GM18508 (cell line): Measurements from ENCODE around the gene PHKG2.

ENCODE experiments used
- ATAC-seq: cut with Tn5 transposase; IDR thresholded peaks from one replicate; pipeline ENCODE4 v1.9.1; 2021; ENCODE audit warnings: moderate number of reproducible peaks; ENCODE audit not compliant: insufficient read depth, unreplicated experiment

PHKG2 gene

DNA sequence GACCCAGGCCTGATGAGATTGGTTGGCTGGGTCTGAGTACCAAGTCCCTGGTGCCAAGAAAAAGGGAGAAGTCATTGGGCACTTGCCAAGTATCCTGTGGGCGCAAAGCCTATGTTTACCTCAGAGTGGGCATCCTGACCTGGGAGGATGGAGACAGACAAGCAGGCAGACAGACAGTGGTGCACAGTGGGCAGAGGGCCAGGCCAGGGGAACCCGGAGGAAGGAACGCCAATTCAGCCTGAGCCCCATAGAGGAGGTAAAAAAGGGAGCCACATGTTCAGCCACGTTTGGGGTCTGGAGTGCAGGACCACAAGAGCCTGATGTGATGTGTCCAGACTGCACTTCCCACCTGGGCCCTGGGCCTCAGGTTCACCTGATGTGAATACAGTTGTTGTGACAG lies 5.4 kb downstream of the PHKG2 start:
- no peak for ATAC-seq

DNA sequence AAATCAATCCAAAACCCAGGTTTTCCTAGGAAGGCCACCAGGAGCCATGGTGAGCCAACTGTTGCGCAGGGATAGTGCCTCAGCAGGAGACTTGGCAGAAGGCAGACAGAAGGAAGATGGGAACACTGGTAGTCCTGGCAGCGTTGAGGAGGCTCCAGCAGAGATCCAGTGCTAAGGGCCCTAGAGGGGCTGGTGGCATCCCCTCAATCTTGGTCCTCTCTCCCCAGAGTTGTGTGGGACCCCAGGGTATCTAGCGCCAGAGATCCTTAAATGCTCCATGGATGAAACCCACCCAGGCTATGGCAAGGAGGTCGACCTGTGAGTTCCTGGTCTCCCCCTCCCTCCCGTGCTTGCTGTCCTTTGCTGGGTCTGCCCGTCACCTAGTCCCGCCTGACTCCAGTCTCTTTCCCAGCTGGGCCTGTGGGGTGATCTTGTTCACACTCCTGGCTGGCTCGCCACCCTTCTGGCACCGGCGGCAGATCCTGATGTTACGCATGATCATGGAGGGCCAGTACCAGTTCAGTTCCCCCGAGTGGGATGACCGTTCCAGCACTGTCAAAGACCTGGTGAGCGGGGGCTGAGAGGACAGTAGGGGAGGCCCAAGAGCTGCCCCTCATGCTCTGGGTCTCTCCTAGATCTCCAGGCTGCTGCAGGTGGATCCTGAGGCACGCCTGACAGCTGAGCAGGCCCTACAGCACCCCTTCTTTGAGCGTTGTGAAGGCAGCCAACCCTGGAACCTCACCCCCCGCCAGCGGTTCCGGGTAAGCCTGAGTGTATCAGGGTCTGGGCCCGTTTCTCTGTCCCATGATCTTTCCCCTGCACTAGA lies 7.9 kb downstream of the PHKG2 start:
- no peak for ATAC-seq

DNA sequence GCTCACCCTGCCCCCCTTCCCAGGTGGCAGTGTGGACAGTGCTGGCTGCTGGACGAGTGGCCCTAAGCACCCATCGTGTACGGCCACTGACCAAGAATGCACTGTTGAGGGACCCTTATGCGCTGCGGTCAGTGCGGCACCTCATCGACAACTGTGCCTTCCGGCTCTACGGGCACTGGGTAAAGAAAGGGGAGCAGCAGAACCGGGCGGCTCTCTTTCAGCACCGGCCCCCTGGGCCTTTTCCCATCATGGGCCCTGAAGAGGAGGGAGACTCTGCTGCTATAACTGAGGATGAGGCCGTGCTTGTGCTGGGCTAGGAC lies 8.5 kb downstream of the PHKG2 start:
- no peak for ATAC-seq

DNA sequence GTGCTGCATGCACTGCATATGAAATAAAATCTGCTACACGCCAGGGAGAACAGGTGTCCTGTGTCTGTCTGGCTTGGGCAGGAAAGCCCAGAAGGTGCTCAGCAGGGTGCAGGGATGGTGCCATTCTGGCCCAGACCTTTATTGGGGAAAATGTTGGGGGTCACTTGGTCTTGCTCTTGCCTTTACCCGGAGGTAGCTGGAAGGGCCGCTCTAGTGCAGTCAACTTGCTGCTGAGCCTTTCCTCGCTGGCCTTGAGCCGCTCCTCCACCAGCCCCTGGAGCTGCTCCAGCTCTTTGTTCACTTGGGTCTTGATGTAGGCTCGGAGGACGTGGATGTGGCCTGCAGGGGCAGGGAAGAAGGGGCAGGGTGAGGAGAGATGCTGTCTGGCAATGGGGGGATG lies 9.1 kb downstream of the PHKG2 start:
- no peak for ATAC-seq

DNA sequence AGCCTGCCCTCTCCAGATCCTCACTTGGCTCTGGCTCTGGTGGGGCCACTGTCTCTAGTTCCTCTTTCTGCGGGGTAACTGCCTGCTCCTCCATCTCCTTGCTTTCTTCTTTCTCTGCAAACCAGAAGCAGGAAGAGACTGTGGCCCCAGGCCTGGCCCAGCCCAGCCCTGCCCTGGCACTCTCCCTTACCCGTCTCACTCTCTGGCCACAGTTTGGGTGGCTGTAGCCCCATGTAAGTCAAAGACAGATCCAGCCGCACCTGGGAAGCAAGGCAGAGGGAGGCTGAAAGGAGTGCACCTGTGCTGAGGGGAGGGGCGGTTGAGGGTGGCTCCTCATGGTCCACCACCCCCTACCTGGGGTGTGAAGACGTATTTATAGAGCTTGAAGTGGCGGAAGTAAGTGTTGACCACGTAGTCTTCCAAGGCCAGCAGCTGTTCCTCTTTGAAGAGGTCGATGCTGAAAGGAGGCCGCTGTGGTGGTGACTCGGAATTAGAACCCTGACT lies 10.8 kb downstream of the PHKG2 start:
- no peak for ATAC-seq

DNA sequence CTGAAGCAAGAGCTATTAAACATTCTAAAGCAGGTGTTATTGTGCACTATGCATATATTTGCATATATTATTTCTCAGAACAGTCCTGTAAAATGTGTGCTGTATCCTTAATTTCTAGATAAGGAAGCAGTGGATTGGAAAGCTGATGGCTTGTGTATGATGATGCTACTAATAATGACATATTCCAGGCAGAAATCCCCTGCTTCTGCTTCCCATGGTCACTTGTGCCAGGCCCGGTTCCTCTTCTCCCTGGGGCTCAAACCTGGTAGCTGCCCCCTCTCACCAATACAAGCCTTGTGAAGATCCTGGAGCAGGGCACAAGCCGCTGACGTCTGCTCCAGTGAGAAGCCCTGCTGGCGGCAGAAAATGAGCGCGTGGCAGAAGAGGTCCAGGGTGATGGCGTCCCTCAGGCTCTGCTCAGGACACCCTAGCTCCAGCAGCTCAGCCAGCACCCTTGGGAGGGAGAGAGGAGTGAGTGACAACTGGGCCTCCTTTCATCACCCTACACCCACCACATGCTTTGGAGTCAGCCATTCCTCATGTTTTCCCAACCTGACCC lies 11.9 kb downstream of the PHKG2 start:
- no peak for ATAC-seq

DNA sequence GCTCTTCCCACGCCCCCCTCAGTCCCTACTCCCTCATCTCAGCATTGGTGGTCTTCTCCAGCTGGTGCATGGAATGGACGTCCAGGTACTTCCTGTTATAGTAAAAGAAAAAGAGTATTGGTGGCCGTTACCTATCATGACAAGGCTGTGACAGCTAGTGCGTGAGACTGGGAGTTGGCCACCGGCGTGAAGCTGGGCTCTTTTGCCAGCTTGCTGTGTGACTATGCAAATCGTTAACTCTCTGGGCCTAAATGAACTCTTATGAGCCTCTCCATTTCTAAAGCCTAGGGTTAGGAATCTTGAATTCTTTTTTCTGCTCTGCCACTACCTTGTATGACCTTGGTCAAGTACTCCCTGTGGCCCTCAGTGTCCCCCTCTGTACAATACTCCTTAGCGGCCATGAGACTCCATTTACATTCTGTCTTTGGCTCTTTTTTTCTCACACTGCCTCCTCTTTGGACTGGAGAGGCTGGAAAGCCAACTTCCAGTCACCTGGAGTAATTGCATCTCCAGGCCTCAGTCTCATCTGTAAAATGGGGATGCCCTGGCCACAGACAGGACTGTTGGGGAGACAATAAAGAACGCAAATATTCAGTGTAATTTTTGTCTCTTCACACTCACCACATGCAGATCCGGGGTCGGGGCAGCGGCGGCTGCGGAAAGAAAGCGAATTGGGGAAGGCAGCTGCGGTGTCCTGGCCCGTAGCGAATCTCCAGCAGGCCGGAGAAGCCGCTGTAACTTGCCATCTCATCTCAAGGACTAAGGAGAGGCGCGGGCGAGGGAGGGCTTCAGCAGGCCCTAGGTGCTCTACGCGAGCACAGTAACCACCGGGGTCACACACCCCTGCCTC lies 12.6 kb downstream of the PHKG2 start:
- ATAC-seq: no peak

DNA sequence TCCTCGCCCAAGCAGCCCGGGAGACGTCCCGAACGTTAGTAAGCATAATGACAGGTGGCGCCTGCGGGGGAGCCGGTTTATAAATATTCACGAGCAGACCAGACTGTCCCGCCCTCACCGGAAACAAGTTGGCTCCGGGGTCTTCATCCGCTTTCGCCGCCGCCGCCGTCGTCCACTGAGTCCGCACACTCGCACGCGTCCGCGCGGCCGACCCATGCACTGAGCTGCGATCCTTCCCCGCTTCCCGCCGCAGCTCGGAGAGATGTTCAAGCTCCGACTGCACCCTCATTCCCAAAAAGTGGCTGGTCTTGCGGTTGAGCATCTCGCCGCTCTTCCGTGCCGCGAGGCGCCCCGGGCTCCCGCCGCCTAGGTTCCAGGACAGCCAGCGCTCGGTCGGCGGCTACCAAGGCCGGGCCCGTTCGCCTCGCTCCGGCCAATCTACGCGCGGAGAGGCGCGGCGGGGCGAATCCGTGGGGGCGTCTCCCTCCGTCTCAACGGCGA lies 13.3 kb downstream of the PHKG2 start:
- ATAC-seq: no peak

DNA sequence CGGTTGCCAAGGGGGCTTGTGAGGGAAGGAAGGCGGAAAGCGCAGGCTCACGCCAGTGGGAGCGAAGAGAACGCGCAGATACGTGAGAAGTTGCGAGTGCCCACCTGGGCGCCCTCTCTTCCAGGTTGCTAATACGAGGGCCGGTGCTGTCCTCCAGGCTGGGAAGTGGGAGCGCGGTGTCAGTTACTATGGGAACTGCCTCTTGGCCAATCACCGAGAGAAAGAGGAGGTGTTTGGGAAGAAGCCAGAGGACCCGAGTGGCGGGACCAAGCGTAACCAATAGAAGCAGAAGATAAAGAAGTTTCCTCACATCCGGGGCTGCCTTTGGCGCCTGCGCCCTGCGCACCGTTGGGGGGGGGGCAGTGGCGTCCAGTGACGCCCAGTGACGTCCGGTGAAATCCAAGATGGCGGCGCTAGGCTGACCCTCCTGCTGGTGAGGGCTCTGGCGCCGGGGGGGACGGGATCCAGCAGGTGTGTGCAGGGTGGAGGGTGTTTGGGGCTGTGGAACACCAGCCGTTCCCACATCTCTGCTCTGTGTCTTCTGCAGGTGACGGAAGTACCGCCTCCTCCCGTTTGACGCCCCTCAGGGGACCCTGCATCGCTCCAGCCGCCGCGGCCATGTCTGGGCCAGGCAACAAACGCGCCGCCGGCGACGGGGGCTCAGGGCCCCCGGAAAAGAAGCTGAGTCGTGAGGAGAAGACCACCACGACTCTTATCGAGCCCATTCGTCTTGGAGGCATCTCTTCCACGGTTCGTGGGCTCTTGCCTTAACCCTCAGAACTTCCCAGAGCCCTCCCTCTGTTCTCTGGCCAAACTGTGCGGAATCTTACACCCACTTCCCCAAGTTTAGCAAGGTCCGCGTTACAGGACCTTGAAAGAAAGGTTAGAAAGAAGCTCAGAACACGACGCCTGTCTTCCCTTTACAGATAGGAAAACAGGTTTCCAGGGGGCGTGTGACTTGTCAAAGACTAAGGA lies 14.0 kb downstream of the PHKG2 start, which contains the start of the genes CFAP119 and RNF40:
CFAP119 (minus strand) TSS at position 135 of the 975 bp plus-strand sequence. CDS start 314 bp downstream, outside the sequence.
RNF40 (plus strand) TSS at position 395 of the 975 bp plus-strand sequence; CDS start at position 619, 224 bp downstream.
- peak; percentile 72 for ATAC-seq

DNA sequence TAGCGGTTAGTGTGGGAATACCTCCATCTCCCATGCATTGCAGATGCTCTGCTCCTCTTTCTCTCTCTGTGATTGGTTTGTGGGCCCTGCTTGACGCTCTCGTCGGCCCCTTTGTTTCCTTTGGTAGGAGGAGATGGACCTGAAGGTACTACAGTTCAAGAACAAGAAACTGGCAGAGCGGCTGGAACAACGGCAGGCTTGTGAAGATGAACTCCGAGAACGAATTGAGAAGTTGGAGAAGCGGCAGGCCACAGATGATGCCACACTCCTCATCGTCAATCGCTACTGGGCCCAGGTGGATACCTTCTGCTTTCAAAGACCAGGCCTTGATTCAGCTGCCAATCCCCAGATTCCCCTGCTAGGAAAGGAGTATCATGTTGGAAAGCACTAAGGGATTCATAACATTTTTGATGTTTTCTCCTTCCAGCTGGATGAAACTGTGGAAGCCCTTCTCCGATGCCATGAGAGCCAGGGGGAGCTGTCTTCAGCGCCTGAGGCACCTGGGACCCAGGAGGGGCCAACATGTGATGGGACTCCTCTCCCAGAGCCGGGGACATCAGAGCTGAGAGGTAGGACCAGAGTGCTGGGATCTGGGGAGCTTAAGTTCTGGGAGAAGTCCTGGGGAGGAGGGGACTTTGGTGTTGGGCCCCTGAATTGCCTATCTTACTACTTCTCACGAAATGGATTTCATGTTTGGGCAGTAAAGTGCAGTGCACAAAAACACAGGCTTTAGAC lies 14.9 kb downstream of the PHKG2 start:
- no peak for ATAC-seq

DNA sequence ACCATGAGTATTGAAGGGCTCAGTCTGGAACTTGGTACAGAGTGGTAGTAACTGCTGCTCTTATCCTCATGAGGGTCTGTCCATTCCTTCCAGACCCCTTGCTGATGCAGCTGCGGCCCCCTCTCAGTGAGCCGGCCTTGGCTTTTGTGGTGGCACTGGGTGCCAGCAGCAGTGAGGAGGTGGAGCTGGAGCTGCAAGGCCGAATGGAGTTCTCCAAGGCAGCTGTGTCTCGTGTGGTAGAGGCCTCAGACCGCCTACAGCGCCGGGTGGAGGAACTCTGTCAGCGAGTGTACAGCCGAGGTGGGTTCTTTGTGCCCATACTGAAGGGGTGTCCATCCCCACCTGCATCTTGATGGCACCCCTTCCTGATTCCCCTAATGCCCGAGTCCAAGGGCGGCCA lies 15.9 kb downstream of the PHKG2 start:
- ATAC-seq: no peak

DNA sequence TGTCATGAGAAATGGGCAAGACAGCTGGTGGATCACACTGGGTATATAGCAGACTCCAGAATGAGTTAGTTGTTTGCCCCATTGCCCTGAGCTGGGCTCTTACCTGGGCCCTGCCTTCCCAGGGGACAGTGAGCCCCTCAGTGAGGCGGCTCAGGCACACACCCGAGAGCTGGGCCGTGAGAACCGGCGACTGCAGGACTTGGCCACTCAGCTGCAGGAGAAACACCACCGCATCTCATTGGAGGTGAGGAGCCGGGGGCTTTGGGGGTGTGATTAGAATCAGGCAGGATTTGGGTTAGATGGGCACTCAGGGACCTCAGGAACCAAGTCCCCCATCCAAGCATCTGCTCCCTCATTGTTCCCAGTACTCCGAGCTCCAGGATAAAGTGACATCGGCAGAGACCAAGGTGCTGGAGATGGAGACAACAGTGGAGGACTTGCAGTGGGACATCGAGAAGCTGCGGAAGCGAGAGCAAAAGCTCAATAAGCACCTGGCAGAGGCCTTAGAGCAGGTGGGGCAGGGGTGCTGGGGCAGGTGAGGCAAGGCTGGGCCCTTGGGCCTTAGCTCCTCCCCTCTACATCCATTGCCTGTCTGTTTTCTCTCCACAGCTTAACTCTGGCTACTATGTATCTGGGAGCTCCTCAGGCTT lies 16.7 kb downstream of the PHKG2 start:
- no peak for ATAC-seq

DNA sequence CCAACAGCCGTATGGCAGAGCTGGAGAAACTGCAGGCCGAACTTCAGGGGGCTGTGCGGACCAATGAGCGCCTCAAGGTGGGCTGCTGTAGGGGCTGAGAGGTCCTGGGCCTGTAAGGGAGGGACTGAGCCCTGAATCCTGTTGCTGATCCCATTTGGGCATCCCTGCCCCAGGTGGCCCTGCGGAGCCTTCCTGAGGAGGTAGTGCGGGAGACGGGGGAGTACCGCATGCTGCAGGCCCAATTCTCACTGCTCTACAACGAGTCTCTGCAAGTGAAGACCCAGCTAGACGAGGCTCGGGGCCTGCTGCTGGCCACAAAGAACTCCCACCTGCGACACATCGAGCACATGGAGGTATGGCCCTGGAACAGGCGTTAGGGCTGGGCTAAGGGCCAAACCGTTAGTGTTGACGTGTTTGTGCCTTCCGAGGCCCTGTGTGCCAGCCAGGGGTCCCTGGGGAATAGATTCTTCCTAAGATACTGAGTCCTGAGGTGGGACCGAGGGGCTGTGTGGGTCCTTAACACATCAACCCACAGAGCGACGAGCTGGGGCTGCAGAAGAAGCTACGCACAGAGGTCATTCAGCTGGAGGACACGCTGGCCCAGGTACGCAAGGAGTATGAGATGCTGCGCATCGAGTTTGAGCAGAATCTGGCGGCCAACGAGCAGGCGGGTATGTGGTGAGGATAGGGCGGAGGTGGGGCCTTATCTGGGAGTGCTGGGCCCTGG lies 18.1 kb downstream of the PHKG2 start:
- no peak for ATAC-seq

DNA sequence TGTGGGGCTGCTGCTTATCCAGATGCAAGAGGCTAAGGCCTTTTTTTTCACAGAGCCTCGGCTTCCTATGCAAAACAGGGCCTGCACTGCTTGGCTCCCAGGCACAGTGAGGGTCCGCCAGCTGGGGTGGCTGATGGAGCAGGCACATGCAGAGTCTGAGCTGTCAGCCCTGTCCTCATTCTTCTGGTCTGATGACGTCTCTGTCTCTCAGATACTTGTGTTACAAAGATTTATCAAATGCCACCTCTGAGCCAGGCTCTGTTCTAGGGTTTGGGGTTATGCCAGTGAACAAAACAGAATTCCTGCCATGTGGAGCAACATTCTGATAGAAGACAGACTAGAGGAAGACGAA lies 18.7 kb downstream of the PHKG2 start:
- no peak for ATAC-seq

DNA sequence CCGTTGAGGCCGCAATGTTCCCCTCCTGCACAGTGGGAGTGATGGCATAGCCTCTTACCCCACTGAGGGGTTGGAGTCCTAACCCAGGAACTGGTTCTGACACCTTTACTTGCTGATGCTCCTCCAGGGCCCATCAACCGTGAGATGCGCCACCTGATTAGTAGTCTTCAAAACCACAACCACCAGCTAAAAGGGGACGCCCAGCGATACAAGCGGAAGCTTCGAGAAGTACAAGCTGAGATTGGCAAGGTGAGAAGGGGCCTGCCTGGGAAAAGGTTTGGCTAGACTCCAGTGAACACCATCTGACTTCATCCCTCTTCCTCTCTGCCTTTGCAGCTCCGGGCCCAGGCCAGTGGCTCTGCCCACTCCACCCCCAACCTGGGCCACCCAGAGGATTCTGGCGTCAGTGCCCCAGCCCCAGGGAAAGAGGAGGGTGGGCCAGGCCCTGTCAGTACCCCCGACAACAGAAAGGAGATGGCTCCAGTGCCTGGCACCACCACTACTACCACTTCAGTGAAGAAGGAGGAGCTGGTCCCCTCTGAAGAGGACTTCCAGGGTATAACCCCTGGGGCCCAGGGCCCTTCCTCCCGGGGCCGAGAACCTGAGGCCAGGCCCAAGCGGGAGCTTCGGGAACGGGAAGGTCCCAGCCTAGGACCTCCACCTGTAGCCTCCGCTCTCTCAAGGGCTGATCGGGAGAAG lies 19.7 kb downstream of the PHKG2 start:
- ATAC-seq: no peak

DNA sequence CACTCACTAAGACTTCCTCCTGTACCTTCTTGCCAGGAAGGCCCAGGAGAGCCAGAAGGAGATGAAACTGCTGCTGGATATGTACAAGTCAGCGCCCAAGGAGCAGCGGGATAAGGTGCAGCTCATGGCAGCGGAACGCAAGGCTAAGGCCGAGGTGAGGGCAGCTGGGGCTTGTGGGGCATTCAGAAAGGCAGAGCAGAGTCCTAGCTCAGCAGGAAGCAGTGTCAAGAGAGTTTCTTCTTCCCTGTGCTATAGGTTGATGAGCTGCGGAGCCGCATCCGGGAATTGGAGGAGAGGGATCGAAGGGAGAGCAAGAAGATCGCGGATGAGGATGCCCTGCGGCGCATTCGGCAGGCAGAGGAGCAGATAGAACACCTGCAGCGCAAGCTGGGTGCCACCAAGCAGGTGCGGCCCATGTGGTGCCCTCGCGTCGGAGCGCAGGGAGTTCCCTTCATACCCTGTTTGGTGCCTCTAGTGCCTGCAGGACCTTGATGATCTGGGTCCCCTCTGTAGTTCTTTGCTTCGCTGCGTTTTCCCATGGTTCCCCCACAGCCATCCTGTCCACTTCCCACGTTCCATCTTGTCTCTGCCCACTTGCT lies 20.5 kb downstream of the PHKG2 start:
- no peak for ATAC-seq
